Type B pancreatic cell (in vitro differentiated cells): ENCODE measurements around the gene SYT8. TPM values are rescaled to one million over a fixed set of nuclear protein-coding genes. Genes with fewer than 3 reads are reported as not detected.
A peak's percentile ranks its signal among the peaks of the same experiment; 100 is the strongest.

Experiments used
- DNase-seq: peaks from one replicate; pipeline ENCODE4 v3.0.0; 2021; ENCODE audit warnings: mixed read lengths; ENCODE audit not compliant: unreplicated experiment; ENCODE audit errors: extremely low spot score
- H3K27ac Mint-ChIP-seq: 2 replicates; pipeline ENCODE4 v1.8.0; 2021; ENCODE audit warnings: mild to moderate bottlenecking, mixed read lengths
- H3K27me3 Mint-ChIP-seq: 2 replicates; pipeline ENCODE4 v1.8.0; 2021; ENCODE audit warnings: mixed read lengths
- H3K36me3 Mint-ChIP-seq: 2 replicates; pipeline ENCODE4 v1.8.0; 2021; ENCODE audit warnings: mixed read lengths
- H3K4me1 Mint-ChIP-seq: one replicate; pipeline ENCODE4 v1.8.0; 2021; ENCODE audit warnings: mixed read lengths; ENCODE audit not compliant: unreplicated experiment
- H3K4me3 Mint-ChIP-seq: 2 replicates; pipeline ENCODE4 v1.8.0; 2021; ENCODE audit warnings: mild to moderate bottlenecking, mixed read lengths
- H3K9me3 Mint-ChIP-seq: 2 replicates; pipeline ENCODE4 v1.8.0; 2021; ENCODE audit warnings: mixed read lengths
- total RNA-seq: library from RNA; stranded (reverse); gene quantifications from 2 replicates; pipeline ENCODE4 v1.2.1, GENCODE V29; 2021; ENCODE audit warnings: low replicate concordance
- TF ChIP-seq, protein P1 (sequence below): fragments of 200-600 bp; sonication (generic); conservative IDR thresholded peaks from 2 replicates; pipeline ENCODE4 v1.5.0; 2021; ENCODE audit warnings: antibody characterized with exemption, mild to moderate bottlenecking

SYT8 gene
- total RNA-seq, 1 donor from 2014 or later: 4.5 TPM

- Mint-ChIP-seq H3K4me3 (no peak overlapping the region), H3K9me3 (no peaks in the 10 kb centered on the region), H3K27me3 (no peaks in the 10 kb centered on the region), H3K4me1 (peaks cover 4% of the 10 kb centered on the region), H3K36me3 (no peaks in the 10 kb centered on the region), H3K27ac (no peak overlapping the region)
- TF ChIP-seq, protein P1, sequence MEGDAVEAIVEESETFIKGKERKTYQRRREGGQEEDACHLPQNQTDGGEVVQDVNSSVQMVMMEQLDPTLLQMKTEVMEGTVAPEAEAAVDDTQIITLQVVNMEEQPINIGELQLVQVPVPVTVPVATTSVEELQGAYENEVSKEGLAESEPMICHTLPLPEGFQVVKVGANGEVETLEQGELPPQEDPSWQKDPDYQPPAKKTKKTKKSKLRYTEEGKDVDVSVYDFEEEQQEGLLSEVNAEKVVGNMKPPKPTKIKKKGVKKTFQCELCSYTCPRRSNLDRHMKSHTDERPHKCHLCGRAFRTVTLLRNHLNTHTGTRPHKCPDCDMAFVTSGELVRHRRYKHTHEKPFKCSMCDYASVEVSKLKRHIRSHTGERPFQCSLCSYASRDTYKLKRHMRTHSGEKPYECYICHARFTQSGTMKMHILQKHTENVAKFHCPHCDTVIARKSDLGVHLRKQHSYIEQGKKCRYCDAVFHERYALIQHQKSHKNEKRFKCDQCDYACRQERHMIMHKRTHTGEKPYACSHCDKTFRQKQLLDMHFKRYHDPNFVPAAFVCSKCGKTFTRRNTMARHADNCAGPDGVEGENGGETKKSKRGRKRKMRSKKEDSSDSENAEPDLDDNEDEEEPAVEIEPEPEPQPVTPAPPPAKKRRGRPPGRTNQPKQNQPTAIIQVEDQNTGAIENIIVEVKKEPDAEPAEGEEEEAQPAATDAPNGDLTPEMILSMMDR: peak; percentile 97
- peak; percentile 87 for DNase-seq
Measured at GRCh38 chr11:1837171-1838076, 2.6 kb downstream of the SYT8 start.

- H3K9me3 Mint-ChIP-seq: no peaks in the 10 kb centered on the region
- no peak overlapping the region for H3K4me3 Mint-ChIP-seq
- no peaks in the 10 kb centered on the region for H3K27me3 Mint-ChIP-seq
Measured at GRCh38 chr11:1838077-1838425, 3.3 kb downstream of the SYT8 start.

GRCh38 chr11:1838426-1839144 is 3.8 kb downstream of the SYT8 start, which contains the start of gene TNNI2:
Gene TNNI2, plus strand, starts transcription at chr11:1838981. Its CDS starts 716 bp downstream, at chr11:1839697.
- no peaks in the 10 kb centered on the region for H3K9me3 Mint-ChIP-seq
- no peaks in the 10 kb centered on the region for H3K27me3 Mint-ChIP-seq
- no peak within 1 kb of the TSS for H3K4me3 Mint-ChIP-seq
- peaks cover 4% of the 10 kb centered on the region for H3K4me1 Mint-ChIP-seq
- no peak within 1 kb of the TSS for H3K27ac Mint-ChIP-seq
- no peaks in the 10 kb centered on the region for H3K36me3 Mint-ChIP-seq
- TF ChIP-seq, protein P1: no peak
- DNase-seq: no peak

More at GRCh38 chr11:1838077-1838425, 3.3 kb downstream of the SYT8 start:
- no peak for DNase-seq
- H3K27ac Mint-ChIP-seq: no peak overlapping the region
- TF ChIP-seq, protein P1: no peak
- peaks cover 4% of the 10 kb centered on the region for H3K4me1 Mint-ChIP-seq
- no peaks in the 10 kb centered on the region for H3K36me3 Mint-ChIP-seq

DNA sequence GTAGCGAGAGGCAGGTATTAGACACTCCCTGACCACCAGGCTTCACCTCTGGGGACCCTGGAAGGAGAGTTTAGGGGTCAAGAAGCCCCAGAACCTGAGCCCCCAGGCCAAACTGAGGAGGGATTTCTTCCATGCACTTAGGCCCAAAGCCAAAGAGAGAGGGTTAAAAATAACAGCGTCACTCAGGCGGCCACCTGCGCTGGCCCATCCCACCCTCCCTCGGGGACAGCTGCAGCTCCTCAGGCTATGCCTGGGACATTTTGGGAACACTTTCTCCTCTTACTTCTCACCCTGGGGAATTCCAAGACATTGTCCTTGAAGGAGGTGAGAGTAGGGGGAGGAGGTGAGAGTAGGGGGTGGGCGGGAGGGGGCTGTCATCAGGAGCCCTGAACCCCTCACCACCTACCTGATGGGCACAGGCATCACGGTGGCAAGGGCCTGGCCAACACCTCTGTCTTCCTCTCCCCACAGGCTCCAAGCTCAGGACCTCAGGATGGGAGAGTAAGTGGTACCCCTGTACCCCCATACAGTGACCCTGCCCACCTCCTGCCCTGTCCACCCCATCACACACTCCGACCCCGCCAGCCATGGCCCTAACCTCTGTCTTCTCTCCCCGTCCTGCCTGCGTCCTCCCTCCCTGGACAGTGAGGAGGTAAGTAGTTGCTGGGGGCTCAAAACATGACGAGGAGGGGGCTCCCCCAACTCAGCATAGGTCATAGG is 4.6 kb downstream of the SYT8 start:
- H3K27ac Mint-ChIP-seq: no peak overlapping the region
- H3K27me3 Mint-ChIP-seq: no peaks in the 10 kb centered on the region
- H3K36me3 Mint-ChIP-seq: no peaks in the 10 kb centered on the region
- H3K9me3 Mint-ChIP-seq: no peaks in the 10 kb centered on the region
- TF ChIP-seq, protein P1: no peak
- peaks cover 6% of the 10 kb centered on the region for H3K4me1 Mint-ChIP-seq
- no peak for DNase-seq
- no peak overlapping the region for H3K4me3 Mint-ChIP-seq

- TF ChIP-seq, protein P1: no peak
- Mint-ChIP-seq H3K36me3 (no peaks in the 10 kb centered on the region), H3K27ac (no peak overlapping the region), H3K27me3 (peaks cover 7% of the 10 kb centered on the region), H3K4me1 (peaks cover 14% of the 10 kb centered on the region), H3K4me3 (no peak overlapping the region), H3K9me3 (no peaks in the 10 kb centered on the region)
- DNase-seq: no peak
Measured at GRCh38 chr11:1839924-1840779, 5.4 kb downstream of the SYT8 start.
